Fibroblast of villous mesenchyme (primary cell): Measurements from ENCODE around the gene TAX1BP3. TPM values are rescaled to one million over a fixed set of nuclear protein-coding genes. Genes with fewer than 3 reads are reported as not detected.

Experiments
- DNase-seq: peaks from one replicate; pipeline ENCODE4 v3.0.0-alpha.2; 2010; ENCODE audit warnings: low read depth
- H3K4me3 ChIP-seq: 2 replicates; pipeline ENCODE4 v1.5.1; 2011; ENCODE audit warnings: low read depth, mild to moderate bottlenecking, low read length
- total RNA-seq: library from RNA; depleted of rRNA; stranded (reverse); fragments of >200 nt; gene quantifications from 2 replicates; pipeline ENCODE4 v1.2.3, GENCODE V29; 2012
- TF ChIP-seq, protein P1 (sequence below): IDR thresholded peaks from 2 replicates; pipeline ENCODE4 v1.5.1; 2012; ENCODE audit warnings: low read depth, mild to moderate bottlenecking, low read length; ENCODE audit not compliant: insufficient read depth

TAX1BP3 gene
- total RNA-seq, 1 donor, result 228 TPM

DNA sequence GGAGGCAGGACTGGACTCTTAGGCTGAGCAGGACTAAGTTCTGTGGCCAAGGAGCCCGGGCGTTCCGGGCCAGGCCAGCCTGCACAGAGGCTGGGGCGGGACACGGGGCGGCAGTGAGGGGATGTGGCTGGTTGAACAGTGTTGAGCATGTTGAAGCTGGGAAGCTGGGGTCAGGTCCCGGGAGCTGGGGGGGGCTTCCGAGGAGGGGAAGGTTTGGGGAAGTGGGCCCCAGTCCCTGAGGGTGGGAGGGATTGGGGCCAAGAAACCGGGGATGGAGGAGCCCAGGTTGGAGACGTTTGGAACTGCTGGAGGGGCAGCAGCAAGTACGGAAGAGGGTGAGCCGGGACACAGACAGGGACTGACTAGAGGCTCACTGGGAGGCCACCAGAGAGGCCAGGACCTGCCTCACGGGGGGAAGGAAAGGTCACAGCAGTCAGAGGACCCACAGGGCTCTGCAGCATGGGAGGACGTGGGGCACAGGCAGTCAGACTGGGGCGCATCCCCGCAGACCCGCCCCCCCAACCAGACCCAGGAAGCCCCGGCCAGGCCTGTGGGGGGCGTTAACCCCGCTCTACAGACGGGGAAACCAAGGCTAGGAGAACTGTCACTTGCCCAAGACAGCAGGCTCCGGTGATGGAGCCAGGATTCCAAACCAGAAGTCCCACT is 9.5 kb downstream of the TAX1BP3 start:
- DNase-seq, result no peak
- TF ChIP-seq, protein P1, sequence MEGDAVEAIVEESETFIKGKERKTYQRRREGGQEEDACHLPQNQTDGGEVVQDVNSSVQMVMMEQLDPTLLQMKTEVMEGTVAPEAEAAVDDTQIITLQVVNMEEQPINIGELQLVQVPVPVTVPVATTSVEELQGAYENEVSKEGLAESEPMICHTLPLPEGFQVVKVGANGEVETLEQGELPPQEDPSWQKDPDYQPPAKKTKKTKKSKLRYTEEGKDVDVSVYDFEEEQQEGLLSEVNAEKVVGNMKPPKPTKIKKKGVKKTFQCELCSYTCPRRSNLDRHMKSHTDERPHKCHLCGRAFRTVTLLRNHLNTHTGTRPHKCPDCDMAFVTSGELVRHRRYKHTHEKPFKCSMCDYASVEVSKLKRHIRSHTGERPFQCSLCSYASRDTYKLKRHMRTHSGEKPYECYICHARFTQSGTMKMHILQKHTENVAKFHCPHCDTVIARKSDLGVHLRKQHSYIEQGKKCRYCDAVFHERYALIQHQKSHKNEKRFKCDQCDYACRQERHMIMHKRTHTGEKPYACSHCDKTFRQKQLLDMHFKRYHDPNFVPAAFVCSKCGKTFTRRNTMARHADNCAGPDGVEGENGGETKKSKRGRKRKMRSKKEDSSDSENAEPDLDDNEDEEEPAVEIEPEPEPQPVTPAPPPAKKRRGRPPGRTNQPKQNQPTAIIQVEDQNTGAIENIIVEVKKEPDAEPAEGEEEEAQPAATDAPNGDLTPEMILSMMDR, result no peak
- H3K4me3 ChIP-seq, result no peak overlapping the region

DNA sequence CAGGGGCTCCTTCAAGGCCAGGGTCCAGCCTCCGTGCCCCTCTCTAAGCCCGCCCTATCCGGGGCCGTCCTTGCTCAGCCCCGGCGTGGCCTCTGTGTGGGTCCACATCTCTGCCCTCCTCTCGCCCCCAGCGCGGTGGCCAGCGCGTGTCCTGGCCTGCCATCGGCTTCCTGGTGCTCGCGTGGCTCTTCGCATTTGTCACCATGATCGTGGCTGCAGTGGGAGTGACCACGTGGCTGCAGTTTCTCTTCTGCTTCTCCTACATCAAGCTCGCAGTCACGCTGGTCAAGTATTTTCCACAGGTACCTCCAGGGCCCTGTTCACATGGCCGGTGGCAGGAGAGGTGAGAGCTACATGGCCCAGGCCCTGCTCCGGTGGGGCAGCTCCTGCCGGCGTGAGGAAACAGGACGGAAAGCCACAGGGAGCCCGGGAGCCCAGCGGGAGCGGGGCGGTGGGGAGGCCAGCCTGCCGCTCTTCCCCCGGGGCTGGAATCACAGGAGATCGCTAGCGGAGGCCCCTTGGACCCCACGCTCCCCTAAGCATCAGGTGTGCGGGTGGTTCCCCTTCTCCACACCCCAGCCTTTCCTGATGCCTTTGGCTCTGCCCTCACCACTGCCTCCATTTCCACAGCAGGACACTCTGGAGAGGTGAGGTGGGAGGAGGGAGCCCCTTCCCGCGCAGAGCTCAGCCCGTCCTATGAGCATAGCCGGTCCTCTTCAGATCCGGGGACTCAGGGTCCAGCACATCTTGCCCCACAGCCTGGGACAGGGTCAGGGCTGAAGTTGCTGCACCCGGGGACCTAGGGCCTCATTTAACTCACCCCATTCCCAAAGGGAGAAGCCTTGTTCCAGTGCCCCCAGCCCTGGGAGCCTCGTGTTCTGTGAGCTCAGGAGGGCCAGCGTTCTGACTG is 10.2 kb downstream of the TAX1BP3 start:
- TF ChIP-seq, protein P1, result no peak
- H3K4me3 ChIP-seq, result no peak overlapping the region
- no peak for DNase-seq

DNA sequence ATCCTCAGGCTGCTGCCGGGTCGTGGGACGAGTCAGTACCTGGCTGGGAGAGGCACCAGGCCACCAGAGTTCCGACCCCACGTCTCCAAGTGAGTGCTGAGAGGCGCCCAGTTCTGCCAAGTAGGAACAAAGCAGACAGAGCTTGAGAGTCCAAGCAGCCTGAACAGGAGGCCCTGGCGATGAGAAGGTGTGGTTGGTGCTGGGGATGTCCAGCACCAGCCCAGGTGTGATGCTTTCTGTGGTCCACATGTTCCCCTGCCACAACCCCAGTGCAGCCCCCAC is 10.8 kb downstream of the TAX1BP3 start:
- no peak overlapping the region for H3K4me3 ChIP-seq
- no peak for DNase-seq
- TF ChIP-seq, protein P1, result no peak

DNA sequence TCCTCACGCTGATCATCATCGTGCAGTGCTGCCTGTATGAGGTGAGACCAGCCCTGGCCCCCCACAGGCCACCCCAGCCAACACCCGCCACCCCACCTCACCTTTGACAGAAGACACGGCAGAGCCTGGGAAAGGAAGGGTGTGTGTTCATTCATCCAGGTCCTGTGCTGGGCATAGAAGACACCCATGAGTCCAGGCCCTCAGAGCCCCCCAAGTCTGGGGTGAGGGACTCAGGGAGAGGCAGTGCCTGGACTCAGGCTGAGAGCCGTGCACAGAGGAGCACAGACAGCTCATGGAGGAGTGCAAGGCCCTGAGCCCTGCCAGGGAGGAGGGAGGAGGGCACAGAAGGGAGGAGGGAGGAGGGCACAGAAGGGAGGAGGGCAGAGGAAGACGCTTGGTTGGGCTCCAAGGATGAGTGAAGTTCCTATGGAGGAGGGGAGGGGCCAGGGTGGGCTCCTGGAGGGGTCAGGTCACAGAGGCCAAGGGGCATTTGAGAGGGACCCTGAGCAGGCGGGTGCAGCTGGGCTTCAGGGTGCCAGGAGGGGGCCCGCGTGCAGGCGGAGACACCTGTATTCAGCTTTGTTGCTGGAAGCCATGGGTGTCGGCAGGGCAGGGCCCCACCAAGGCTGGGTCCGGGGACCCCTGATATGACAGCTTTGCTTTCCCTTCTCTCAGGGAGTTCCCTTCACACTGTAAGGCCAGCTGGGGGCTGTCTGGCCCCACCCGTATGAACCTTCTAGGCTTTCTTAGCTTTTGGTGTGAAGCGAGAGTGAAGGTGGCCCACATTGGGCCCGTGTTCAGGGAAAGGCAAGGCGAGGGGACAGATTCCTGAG is 11.4 kb downstream of the TAX1BP3 start:
- TF ChIP-seq, protein P1, result no peak
- no peak for DNase-seq
- no peak overlapping the region for H3K4me3 ChIP-seq

DNA sequence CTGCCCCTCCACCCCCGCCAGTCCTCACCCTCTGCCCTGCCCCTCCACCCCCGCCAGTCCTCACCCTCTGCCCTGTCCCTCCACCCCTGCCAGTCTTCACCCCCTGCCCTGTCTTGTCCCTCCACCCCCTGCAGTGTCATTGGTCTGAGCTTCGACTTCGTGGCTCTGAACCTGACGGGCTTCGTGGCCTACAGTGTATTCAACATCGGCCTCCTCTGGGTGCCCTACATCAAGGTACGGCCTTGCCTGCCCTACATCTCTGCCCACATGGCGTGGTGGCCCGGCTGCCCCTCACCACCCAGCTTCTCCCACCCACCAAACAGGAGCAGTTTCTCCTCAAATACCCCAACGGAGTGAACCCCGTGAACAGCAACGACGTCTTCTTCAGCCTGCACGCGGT is 12.0 kb downstream of the TAX1BP3 start:
- TF ChIP-seq, protein P1, result no peak
- DNase-seq, result no peak
- no peak overlapping the region for H3K4me3 ChIP-seq

DNA sequence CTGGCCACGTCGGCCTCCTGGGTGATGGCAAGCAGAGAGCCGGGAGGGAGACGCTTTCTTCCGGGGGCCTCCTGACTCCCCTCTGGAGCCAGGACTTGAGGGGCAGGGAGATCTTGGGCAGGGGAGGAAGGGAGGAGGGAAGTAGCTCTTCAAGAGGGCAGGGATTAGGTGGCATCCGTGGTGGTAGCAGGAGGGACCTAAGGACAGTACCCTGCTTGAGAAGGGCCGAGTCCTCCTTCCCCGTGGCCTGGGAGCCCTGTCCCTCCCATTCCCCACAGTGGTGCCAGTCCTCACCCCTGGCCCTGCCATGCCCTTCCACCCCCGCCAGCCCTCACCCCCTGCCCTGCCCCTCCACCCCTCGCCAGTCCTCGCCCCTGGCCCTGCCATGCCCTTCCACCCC is 12.6 kb downstream of the TAX1BP3 start:
- no peak for DNase-seq
- no peak overlapping the region for H3K4me3 ChIP-seq
- TF ChIP-seq, protein P1, result no peak
